KG1 (cell line): ENCODE data around the gene THSD4.

ENCODE experiments used
- DNase-seq: peaks from one replicate; lab custom pipeline; 2025; lab: John Stamatoyannopoulos, UW

Gene THSD4

DNA sequence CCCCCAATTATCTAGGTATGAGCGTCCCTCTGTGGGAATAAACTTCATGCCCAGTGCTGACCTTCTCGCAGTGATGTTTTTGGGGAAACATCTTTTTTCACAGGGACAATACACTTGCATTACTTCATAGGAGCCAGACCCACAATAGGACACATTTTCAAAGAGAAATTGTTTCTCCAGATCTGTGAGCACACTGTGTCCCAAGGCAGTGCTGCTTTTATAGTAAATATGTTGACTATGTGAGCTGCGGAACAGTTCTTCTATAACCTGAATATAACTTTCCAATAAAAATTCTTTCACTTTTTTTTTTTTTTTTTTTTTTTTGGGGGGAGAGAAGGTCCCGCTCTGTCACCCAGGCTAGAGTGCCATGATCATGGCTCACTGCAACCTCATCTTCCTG is 17.4 kb upstream of the THSD4 start:
- no peak for DNase-seq

DNA sequence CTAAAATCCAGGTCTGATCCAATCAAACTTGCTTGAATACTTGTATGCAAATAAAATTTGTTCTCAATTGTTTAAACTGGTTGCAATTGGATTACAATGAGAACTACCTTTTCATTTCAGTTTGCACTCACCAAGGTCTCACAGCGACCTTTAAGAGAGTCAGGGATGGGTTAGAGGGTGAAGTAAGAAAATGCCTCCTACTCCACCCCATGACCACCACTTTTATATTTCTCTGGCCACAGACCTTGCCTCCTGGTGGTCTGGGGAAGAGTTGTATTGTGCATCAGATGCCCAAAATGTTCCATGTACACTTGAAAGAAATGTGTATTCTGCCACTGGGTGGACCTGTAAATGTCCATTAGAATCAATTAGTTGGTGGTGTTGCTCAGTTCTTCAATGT is 16.4 kb upstream of the THSD4 start:
- no peak for DNase-seq

DNA sequence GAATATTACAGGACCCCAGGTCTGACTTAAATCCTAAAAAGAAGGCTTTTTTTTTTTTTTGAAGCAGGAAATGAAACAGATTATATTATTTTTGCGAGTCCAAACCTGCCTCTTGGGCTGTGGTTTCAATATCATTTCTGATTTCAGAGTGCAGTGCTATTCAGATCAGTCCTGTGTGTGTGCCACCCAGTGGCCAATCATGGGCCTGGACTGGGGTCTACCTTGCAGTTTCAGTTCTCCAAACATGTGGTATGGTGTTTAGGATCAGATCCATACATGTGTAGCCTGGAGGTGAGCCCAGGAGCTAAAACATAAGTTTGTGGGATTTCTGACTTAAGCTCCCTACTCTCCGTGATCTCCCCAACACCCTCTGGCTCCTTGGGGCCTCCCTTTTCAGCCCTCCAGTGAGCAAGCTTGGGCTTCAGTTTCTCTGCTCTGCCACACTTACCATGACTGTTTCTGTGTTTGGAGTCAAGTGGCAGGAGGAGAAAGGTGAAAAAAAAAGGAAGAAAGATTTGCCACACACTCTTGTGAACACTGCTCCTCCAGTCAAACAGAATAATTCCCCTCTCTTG is 12.1 kb upstream of the THSD4 start:
- no peak for DNase-seq

DNA sequence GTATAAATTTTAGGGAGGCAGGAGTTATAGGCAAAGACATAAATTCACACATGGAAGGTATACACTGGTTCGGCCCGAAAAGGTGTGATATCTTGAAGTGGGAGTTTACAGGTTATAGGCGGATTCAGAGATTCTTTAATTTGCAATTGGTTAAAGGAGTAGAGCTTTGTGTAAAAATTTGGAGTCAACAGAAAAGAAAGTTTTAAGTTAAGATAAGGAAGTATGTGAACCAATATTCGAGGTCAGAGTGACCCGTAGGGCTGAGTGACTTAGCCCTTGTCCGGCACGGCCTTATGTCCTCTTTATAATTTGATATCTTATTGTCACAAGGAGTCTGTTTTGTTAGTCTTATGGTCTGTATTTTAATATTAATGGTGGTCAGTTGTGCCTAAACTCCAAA is 10.6 kb upstream of the THSD4 start:
- no peak for DNase-seq

DNA sequence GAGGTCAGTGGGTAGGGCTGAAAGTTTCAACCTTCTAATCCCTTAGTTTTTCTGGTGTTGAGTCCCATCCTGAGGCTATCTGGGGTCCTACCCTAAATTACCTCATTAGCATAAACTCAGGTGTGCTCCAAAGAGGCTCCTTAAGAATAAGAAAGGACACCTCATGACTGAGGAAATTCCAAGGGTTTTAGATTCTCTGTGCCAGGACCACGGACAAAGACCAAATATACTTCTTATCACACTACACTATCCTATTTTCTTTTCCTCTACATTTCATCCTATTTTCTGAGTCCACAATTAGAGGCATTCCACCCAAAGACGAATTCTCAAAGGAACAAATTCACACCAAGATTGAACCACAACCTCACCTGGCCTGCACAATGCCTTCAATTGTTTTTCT is 9.8 kb upstream of the THSD4 start:
- no peak for DNase-seq

DNA sequence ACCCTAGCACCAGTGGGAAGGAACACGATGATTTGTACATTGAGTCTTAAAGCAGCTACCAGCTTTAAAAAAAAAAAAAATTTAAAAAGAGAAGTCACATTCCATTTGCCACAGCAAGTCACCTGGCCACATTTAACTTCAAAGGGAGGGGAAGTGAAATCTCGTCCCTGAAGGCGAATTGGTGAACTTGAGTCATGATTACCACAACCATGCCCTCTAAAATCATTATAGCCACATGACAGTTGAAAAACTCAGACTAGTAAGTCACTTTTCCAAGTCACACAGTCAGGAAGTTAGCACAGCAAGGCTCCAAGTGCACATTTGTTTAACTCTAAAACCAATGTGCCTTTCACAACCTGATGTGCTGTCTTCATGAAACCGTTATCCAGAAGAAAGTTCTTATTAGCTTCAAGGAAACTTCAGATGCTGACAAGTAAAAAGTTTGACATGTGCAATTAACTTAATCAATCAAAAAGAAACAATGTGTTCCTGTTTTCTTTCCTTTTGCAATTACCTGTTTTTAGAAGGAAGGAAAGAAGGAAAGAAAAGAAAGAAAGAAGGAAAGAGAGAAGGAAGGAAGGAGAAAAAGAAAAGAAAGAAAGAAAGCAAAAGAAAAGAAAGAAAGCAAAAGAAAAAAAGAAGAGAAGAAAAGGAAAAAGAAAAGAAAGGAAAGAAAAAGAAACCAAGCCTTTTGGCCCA is 8.3 kb upstream of the THSD4 start:
- DNase-seq: no peak

DNA sequence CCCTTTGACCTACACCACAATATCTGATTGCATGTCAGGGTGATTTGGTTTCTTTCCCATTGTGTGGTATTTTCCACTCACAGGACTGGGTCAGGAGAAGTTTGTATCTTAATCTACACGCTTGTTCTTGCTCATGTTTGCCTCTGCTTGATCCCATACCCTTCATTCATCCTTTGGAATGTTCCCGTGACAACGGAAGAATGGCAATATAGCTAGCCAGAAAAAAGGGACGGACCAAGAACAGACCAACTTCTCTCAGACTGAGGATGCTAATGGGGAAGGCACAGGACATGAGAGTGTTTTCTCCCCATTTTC is 7.8 kb upstream of the THSD4 start:
- no peak for DNase-seq

DNA sequence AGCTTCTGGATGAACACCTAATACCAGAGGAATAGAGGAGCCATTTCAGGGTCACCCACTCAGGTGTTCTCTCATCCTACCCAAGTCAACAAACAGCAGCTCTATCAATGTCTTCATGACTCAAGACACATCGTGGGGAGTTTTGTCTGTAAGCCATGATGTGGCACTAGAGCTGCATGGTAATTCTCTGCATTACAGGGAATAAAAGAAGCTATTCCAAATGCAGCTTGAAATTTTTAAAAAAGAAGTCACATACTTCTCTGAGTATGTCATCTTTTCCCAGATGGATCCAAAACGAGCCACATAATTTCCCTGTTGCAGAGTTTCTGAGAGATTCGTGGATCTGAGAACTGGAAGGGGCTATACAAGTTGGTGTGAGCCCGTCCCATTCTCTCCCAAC is 6.1 kb upstream of the THSD4 start:
- no peak for DNase-seq

DNA sequence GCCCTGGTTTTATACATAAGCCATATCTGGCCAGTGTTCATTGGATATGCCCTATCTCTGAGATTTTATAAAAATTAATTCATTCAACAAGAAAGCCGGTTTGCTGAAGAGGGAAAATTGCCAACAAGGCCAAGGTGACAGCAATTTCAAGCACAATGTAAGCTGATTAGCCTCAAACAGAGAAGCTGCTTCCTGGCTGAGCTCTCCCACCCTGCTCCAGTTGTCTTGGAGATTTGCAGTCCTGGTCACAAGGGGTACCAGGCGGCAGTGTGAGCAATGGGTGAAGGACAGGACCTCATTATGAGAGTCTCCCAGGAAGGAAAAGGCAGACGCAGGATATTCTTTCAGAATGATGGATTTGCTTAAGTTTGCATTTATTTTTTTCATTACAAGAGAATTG is 5.4 kb upstream of the THSD4 start:
- no peak for DNase-seq

DNA sequence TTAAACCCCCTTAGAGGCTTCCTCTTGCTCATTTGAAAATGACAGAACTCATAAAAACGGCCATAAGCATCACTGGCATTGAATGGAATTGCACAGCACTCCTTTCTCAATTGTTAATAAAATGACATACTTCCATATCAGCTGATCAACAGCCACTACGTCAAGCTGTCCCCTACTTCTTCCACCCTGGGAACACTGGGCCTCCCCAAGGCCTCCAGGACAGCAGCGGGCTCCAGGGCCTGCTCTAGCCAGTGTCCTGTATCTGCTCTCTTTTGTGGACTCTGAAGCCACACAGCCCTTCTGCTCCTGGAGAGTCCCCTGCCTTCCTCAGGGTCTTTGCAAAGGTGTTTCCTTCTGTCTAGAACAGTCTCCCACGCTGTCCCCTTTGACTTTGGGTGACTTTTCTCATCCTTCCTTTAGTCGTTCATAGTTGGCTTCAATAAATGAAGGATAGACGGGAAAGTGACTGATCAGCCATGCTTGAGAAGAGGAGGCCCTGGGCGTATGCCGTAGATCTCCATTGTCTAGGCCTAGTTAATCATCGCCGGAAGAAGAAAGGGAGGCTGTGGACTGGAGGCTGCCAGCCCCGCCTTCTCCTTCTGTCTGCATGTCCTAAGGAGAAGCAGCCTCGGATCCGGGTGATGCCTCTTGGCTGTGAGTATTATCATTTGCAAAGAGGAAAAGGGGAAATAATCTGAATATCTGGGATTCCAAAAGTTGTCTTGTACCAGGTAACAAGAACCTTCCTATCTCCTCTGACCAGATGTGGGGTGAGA is 4.7 kb upstream of the THSD4 start:
- no peak for DNase-seq

DNA sequence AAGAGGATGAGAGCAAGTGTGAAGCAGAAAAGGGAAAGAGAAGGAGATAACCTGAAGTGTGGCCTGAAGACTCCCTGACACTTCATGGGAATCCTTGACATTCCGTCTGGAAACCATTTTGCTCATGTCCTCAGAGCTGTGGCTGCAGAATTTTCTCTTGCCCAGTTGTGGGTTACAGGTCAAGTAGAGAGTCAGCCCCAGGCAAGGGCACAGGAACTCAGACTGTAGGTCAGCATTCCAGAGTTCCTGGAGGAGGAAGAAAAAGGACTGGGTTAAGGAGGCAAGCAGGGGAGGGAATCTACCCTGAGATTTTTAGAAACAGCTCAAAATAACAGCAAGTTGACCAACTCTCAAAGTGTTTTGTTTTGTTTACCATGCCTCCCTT is 4.1 kb upstream of the THSD4 start:
- DNase-seq: no peak

DNA sequence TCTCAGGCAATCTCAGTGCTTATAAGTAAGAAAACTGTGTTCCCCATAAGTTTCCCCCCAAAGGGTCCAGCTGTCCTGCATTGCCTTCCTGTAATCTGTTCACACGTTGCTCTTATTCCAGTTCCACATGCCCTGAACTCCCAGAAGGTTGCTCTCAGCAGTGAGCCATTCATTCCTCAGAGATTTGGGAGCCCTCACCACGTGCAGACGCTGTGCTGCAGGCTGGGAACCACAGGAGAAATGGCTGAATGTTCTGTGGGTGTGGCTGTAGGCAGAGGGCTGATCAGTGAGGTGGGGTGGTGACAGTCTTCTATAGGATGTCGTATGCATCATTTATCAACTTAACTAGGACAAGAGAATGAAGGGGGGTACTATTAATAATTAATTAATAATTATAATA is 3.3 kb upstream of the THSD4 start:
- no peak for DNase-seq

DNA sequence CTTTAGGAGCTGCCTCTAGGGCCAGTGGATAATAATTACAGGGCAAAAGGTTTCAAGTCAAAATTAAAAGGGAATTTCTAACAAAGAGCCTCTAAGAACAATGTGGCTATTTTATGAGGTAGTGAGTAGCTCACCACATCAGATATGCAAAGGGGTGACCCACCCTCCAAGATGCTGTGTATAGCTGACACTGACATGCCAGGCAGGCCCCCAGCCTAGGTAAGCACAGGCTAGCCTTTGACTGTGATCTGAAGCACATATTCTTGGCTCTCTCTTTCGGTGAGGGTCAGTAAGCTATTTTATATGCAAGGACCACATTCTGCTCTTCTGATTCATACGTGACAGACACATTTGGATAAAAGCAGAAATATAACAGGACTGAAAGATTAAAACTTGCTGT is 2.8 kb upstream of the THSD4 start:
- DNase-seq: no peak

DNA sequence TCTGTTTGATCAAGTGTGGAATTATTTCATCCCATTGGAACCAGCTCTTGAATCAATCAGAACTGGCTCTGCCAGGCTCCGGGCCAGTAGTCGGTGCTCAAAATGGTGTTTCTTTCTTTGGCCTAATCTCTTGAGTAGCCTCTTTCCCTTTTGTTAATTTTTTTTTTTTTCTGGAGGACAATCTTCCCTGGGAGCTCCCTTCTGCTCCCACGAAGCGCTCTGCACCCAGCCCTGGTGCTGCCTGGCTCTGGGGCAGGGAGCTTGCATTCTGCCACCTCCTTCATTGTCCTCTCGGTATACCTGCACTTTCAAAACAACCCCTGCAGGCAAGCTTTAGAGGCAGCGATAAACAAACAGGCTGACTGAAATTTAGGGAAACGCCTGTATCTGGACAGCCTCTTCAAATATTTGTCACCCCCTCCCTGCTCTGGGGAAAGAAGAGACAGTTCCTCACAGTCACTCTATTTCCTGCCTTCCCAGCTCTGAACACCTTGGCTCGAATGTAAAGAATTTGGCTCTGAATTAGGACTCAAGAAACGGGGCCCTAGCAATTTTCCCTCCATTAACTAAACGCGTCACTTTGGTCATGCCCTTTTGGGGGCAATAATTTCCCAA is 1.1 kb upstream of the THSD4 start:
- DNase-seq: no peak

DNA sequence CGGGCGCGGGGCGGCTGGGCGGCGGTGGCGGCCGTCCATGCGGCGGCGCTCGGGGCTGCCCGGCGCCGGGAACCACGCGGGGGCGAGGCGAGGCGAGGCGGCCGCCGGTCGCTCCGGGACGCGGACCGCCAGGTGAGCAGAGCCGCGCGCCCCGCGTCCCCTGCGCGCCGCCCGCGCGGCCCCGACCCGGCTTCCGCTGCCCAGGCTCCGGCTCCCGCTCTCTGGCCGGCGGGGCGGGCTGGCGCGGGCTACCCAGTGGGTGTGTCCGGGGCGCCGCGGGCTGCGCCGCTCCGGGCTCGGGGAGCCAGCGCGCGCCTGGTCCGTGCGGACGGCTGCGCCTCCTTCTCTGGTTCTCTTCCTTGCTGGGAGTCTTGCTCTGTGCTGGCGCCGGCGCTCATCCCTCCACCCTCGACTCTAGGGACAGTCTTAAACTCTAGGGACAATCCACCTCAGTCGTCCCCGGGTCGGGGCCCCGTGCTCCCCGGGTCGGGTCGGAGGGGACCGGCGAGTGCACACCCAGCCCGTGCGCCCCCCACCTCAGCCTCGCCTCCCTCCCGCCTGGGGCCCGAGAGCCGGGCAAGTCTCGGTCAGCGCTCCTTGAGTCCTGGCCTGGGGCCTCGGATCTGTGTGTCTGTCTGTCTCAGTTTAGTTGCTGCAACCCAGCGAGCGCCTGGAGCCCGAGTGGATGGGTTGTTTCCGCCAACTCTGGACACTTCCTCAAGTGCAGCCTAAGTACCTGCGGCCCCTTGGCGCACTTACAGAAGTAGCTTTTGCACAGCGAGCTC is 488 bp downstream of the THSD4 start:
- no peak for DNase-seq

DNA sequence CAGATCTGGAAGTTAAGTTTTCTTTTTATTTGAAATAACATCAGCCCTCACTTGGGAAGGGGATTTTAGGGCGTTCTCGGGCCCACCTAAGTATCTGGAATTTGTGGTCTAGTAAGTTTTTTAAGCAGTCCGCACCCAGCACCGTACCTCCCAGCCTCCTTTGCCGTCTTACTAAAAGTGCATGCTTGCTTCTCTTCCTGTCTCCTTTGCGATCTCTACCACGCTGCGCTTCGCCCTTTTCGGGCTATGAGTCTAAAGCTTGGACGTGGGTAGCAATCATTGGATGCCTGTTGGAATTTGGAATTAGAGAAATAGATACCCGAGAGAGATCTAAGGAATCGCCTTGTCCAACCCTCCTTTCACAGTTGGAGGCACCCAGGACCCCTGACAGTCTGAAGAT is 1.1 kb downstream of the THSD4 start:
- DNase-seq: no peak

DNA sequence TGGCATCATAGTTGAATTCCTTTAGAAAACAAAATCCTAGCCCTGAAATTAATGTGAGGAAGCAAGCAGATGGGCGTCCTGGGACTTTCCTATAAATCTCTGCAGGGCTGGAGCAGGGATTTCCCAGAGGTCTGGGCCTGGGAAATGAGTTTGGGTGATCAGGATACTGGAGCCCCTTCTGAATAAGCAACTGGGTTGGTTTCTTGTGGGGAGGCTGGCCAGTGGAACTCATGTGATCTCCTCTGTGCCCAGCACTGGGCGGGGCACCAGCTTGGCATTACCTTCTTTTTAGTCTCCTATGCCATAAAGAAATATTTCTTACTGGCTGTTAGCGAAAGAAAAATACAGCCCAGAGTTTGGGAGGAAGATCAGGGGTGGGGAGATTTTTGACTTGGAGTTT is 1.7 kb downstream of the THSD4 start:
- no peak for DNase-seq

DNA sequence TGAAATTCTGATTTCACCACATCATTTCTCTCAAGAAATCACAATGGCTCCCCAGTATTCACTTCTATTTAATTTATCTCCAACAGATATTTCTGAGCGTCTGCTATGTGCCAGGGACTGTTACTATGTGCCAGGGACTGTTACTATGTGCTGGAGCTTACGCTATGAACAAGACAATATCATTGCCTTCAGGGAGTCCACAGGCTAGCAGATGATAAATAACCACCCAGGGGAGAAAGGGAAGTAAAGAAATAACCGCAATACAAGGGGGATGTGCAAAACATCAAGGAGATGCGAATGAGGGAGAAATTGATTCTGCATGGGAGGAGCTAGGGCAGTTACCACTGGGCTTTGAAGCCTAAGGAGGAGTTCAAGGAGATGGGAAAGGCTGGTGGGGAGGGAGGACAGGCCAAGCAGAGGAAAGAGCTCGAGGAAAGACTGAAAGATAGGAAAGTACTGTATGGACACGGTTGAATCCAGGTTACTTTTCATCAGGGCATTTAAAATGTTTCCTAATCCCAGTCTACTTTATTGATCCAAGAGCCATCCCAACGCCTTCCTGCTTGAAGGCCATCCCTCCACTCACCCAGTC is 2.5 kb downstream of the THSD4 start:
- DNase-seq: no peak

DNA sequence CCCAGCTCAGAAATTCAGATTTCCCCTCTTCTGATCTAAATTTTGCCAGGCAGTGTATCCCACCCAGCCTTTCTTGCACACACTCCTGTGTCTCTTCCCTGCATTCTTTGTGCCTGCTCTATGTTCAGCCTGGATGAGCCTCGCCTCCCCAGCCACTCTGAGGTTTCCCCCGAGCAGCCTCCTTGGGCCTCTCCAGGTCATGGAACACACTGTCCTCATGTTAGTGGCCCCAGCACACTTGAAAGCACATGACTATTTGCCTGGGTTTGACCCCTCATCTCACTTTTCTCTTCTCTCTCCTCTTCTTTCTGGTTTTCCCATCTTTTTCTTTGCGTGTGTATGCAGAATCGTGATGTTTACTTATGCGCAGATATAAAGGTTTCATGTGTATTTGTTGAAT is 3.1 kb downstream of the THSD4 start:
- no peak for DNase-seq

DNA sequence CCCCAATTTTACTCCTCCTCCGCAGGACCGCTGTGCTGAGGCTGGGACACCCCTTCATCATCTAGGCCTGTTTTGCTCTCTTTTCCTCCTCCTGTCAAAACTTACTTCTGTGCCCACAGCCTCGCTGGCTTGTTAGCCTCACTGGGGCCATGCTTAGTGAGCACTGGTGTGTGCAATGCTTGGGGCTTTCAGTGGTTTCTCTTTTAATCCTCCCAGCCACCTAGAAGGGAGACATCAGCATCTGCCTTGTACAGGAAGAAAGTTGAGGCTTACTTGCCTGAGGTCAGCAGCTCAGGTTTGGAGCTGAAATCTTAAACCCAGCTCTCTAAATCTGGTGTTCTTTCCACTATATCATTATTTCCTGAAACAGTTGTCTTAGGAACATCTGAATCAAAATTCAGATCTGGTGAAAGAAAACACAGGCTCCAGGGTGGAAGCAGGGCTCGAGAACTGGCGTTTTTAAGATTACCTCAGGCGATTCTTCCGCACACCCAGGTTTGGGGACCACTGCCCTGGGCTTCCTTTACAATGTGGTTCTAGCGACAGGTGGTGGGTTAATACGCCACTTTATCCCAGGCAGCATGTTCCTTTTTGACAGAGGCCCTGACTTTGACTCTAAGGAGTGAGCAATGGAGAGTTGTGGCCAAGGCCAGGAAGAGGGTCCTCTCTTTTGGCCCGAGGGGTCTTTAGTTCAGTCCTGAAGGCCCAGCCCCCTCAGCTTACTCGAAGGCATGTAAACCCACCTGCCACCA is 3.8 kb downstream of the THSD4 start:
- DNase-seq: no peak

DNA sequence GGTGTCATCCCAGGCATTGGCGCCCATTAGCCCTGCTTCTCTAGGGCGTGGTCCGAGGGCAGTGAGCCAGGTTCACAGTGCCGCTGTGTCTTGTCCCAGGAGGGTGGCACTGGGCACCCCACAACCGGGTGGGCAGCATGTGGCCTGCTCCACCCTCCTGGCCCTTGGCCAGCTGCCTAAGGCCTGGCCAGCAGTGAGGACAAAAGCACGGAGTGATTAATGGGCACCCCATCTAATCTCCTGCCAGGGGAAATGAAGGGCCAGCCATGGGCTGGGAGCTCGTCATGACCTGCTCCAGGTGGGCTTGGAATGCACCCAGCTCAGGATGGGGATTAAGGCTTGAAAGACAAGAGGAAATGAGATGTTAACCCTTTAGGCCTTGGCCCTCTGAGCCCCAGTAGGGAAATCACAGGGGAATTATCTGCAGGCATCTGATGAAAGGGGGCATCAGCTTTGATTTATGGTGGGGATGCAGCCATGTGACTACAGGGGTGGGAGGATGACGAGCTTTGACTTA is 5.2 kb downstream of the THSD4 start:
- no peak for DNase-seq
